ENCODE measurements around the gene SEMA6A. TPM values are rescaled to one million over a fixed set of nuclear protein-coding genes. Genes with fewer than 3 reads are reported as not detected.

Gene SEMA6A
- total and polyA plus RNA-seq, 10 of the 15 experiments (the other 5 are each of a cell fraction or from before 2014, with no cell fraction given), result 0.16 to 10.2 (median 1.1) TPM

- no peak overlapping the region for H2AFZ ChIP-seq (ENCODE audit: control insufficient read depth, low read depth, low read length)
- H3K9me3 ChIP-seq (replicated peaks; ENCODE audit: control insufficient read depth, insufficient read depth, low read length), result no peaks in the 10 kb centered on the region
- TF ChIP-seq EGR1 (IDR thresholded peaks at IDR 0.05; ENCODE audit: borderline replicate concordance in 1 of 2, low read depth in 2 of 2, low read length in 2 of 2) (no peak), HDGF (IDR thresholded peaks at IDR 0.05) (no peak)
- TF ChIP-seq, protein P1, sequence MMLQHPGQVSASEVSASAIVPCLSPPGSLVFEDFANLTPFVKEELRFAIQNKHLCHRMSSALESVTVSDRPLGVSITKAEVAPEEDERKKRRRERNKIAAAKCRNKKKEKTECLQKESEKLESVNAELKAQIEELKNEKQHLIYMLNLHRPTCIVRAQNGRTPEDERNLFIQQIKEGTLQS (IDR thresholded peaks at IDR 0.05; ENCODE audit: borderline replicate concordance, extremely low read depth, low read depth, low read length), result no peak
Measured at GRCh38 chr5:116517488-116517887, 57.1 kb downstream of the SEMA6A start.

DNA sequence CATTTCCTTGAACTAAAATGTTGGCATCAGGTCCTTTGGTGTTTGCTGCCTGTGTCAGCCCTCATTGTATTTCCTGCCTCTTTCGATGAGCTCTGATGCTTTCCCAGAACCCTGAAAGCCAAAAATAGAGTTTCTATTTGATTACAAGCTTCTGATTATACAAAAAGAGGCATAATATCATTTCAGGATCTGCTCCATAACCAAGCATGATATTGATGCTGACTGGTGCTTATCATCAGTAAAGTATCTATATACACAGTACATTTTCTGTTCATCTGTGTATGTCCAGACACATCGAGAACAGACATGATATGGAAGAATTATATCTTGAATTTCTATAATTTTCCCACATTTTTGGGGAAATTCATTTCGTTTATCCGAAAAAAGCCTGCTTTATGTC is 58.6 kb downstream of the SEMA6A start:
- no peak overlapping the region for H3K9ac ChIP-seq (ENCODE audit: control insufficient read depth, insufficient read depth, low read length)
- no peaks in the 10 kb centered on the region for H3K27me3 ChIP-seq (replicated peaks in 1 of 2; ENCODE audit: control insufficient read depth in 2 of 2, insufficient read depth in 2 of 2, low read length in 1 of 2)
- H3K9me3 ChIP-seq (replicated peaks; ENCODE audit: control insufficient read depth, insufficient read depth, low read length), result no peaks in the 10 kb centered on the region
- ChIA-PET RAD21 (ENCODE audit: unreplicated experiment) (no interaction called here), CTCF (interaction anchor here (0.6 kb wide), 1 partner anchor 277 kb away, joined by 3 read pairs; no protein-coding TSS in a partner anchor), POLR2A (no interaction called here), SMC1A (ENCODE audit: uncharacterized antibody, unreplicated experiment) (interaction anchor here (1.3 to 3.0 kb wide), 3 partner anchors 9 to 14 kb away, joined by 5 to 10 read pairs (median 6); no protein-coding TSS in a partner anchor)
- no peaks in the 10 kb centered on the region for H4K20me1 ChIP-seq (ENCODE audit: control insufficient read depth, insufficient read depth)
- H3K4me1 ChIP-seq (ENCODE audit: control insufficient read depth, insufficient read depth, low read length), result no peaks in the 10 kb centered on the region
- no peaks in the 10 kb centered on the region for H3K36me3 ChIP-seq (ENCODE audit: control insufficient read depth in 2 of 2, insufficient read depth in 2 of 2, low read length in 1 of 2)
- H3K79me2 ChIP-seq (ENCODE audit: control insufficient read depth, insufficient read depth, low read length), result no peaks in the 10 kb centered on the region
- intact Hi-C loops (cut with micrococcal nuclease; ENCODE audit: unreplicated experiment) (no loop called here), in situ Hi-C loops (cut with MboI) (no loop called here)
- no peak overlapping the region for H3K4me3 ChIP-seq
- no TSS peak for BruUV-seq (replicated peaks)
- DNase-seq (ENCODE audit: low read depth, low spot score) (no peak), ATAC-seq (no peak), FAIRE-seq (no peak)
- H3K4me2 ChIP-seq (ENCODE audit: control insufficient read depth, insufficient read depth), result no peak overlapping the region
- WGBS (ENCODE audit: insufficient coverage, insufficient replicate concordance, low lambda C conversion rate, missing lambda C conversion rate), result 13% methylated on average over 4 of the region's 4 CpGs
- no peak overlapping the region for H3K27ac ChIP-seq (ENCODE audit: control insufficient read depth, insufficient read depth)
- no peak overlapping the region for H2AFZ ChIP-seq (ENCODE audit: control insufficient read depth, low read depth, low read length)
- no peak for TF ChIP-seq TARDBP (IDR thresholded peaks at IDR 0.05; ENCODE audit: borderline replicate concordance)
- no peak for TF ChIP-seq STAT1 (conservative IDR thresholded peaks at IDR 0.05)
- TF ChIP-seq CBFB (IDR thresholded peaks at IDR 0.05; ENCODE audit: low read depth), result no peak
- TF ChIP-seq ZBTB40 (IDR thresholded peaks at IDR 0.05; ENCODE audit: borderline replicate concordance), result no peak
- no peak for TF ChIP-seq IRF4 (IDR thresholded peaks at IDR 0.05; ENCODE audit: low read depth, low read length)
- TF ChIP-seq PRDM15 (CRISPR knock-in tag; IDR thresholded peaks at IDR 0.05), result no peak
- TF ChIP-seq SIN3A (IDR thresholded peaks at IDR 0.05; ENCODE audit: low read depth, low read length), result no peak

More at GRCh38 chr5:116517488-116517887, 57.1 kb downstream of the SEMA6A start:
- in situ Hi-C loops (cut with MboI), result no loop called here
- no peak for ATAC-seq
- DNase-seq (ENCODE audit: low read depth, low spot score), result no peak
- no peak overlapping the region for H3K9ac ChIP-seq (ENCODE audit: control insufficient read depth, insufficient read depth, low read length)
- no peak overlapping the region for H3K4me2 ChIP-seq (ENCODE audit: control insufficient read depth, insufficient read depth)
- CTCF ChIA-PET, result no interaction called here
- no peak overlapping the region for H3K27ac ChIP-seq (ENCODE audit: control insufficient read depth, insufficient read depth)
- WGBS (ENCODE audit: insufficient coverage, insufficient replicate concordance, low lambda C conversion rate, missing lambda C conversion rate), result 45% methylated on average over 2 of the region's 2 CpGs
- FAIRE-seq, result no peak
- H4K20me1 ChIP-seq (ENCODE audit: control insufficient read depth, insufficient read depth), result no peaks in the 10 kb centered on the region
- no peaks in the 10 kb centered on the region for H3K4me1 ChIP-seq (ENCODE audit: control insufficient read depth, insufficient read depth, low read length)
- no peaks in the 10 kb centered on the region for H3K27me3 ChIP-seq (replicated peaks in 1 of 2; ENCODE audit: control insufficient read depth in 2 of 2, insufficient read depth in 2 of 2, low read length in 1 of 2)
- SMC1A ChIA-PET (ENCODE audit: uncharacterized antibody, unreplicated experiment), result no interaction called here
- H3K4me3 ChIP-seq, result no peak overlapping the region
- H3K36me3 ChIP-seq (ENCODE audit: control insufficient read depth in 2 of 2, insufficient read depth in 2 of 2, low read length in 1 of 2), result no peaks in the 10 kb centered on the region
- RAD21 ChIA-PET (ENCODE audit: unreplicated experiment), result no interaction called here
- H3K79me2 ChIP-seq (ENCODE audit: control insufficient read depth, insufficient read depth, low read length), result no peaks in the 10 kb centered on the region
- no TSS peak for BruUV-seq (replicated peaks)
- intact Hi-C loops (cut with micrococcal nuclease; ENCODE audit: unreplicated experiment), result no loop called here
- POLR2A ChIA-PET, result no interaction called here
